ENCODE results near the gene PTAR1.
"Not testable (repeated sequence)": the region's sequence is repeated elsewhere in the genome, so short reads cannot be mapped to it uniquely, and the experiment has no call there.

PTAR1 gene

GRCh38 chr9:69759421-69760277 lies at the start of gene PTAR1:
PTAR1 (minus strand) TSS chr9:69760011; CDS start chr9:69759938, 73 bp downstream.
- DNase-seq (ENCODE audit: extremely low read depth in 1 of 2, low read depth in 1 of 2): peak; percentile 79 to 85

- no peak for DNase-seq (ENCODE audit: extremely low read depth in 1 of 2, low read depth in 1 of 2)
These were observed 49.6 kb upstream of the PTAR1 start for GRCh38 chr9:69809304-69809863.

DNA sequence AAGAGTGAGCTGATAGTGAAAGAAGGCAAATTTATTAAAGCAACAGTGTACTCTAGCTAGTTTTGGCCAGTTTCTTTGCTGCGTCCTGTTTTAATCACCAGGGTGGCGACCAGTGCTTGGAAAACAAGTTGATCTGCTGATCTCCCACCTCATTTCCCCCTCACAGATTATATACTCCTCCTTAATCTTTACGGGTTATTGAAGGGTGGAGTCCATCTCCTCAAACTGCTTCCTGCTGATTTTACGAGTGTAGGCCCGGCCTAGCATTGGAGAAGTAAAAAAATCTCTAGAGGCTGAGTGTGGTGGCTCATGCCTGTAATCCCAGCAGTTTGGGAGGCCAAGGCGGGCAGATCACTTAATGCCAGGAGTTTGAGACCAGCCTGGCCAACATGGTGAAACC lies 46.8 kb upstream of the PTAR1 start:
- DNase-seq (ENCODE audit: extremely low read depth in 1 of 2, low read depth in 1 of 2): no peak

- DNase-seq (ENCODE audit: extremely low read depth in 1 of 2, low read depth in 1 of 2): no peak
These were observed 46.2 kb upstream of the PTAR1 start for GRCh38 chr9:69805962-69806515.

- DNase-seq (ENCODE audit: extremely low read depth in 1 of 2, low read depth in 1 of 2): no peak
These were observed 42.2 kb upstream of the PTAR1 start for GRCh38 chr9:69801989-69802388.

DNA sequence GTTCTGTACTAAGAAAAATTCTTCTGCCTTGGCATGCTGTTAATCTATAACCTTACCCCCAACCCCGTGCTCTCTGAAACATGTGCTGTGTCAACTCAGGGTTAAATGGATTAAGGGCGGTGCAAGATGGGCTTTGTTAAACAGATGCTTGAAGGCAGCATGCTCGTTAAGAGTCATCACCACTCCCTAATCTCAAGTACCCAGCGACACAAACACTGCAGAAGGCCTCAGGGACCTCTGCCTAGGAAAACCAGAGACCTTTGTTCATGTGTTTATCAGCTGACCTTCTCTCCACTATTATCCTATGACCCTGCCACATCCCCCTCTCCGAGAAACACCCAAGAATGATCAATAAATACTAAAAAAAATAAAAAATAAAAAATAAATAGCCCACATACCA lies 40.2 kb upstream of the PTAR1 start:
- DNase-seq (ENCODE audit: extremely low read depth in 1 of 2, low read depth in 1 of 2): not testable (repeated sequence)

GRCh38 chr9:69799521-69799920 lies 39.7 kb upstream of the PTAR1 start:
- not testable (repeated sequence) for DNase-seq (ENCODE audit: extremely low read depth in 1 of 2, low read depth in 1 of 2)

DNA sequence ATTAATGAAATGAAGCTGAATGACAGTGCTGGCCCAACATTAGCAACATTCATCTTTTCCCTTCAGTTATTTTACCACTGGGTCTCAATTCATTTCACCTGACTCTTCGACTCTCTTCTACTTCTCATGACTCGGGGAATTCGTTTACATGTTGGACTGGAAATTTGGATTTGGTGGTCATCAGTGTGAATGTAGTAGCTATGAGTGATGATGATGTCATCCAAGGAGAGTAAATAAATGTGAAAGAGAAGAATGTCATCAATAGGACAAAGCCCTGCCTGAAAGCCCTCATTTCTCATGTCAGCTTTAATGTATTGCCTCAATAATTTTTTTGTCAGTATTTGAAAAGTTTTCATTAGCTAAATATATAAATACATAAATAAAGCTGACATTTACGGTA lies 38.9 kb upstream of the PTAR1 start:
- DNase-seq (ENCODE audit: extremely low read depth in 1 of 2, low read depth in 1 of 2): no peak

GRCh38 chr9:69797675-69798074 lies 37.9 kb upstream of the PTAR1 start:
- DNase-seq (ENCODE audit: extremely low read depth in 1 of 2, low read depth in 1 of 2): no peak

GRCh38 chr9:69794356-69794755 lies 34.5 kb upstream of the PTAR1 start:
- no peak for DNase-seq (ENCODE audit: extremely low read depth in 1 of 2, low read depth in 1 of 2)

DNA sequence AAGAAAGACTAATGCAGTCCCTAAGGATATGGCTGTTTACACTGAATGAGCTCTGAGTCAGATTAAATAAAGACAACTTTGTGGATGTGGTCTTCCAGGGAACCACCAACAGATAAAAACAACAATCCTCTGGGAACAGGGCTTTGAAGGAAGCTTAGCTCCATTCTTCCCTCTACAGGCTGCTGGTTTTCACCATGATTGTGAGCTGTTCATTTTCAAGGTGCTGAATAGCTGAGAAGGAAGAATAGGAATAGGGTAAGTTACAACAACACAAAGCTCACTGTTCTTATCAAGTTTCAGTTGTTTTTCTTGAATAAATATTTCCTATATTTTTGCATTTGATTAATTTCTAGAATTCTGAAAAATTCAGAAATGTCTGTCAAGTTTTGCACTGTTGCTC lies 25.9 kb upstream of the PTAR1 start:
- DNase-seq (ENCODE audit: extremely low read depth in 1 of 2, low read depth in 1 of 2): no peak

DNA sequence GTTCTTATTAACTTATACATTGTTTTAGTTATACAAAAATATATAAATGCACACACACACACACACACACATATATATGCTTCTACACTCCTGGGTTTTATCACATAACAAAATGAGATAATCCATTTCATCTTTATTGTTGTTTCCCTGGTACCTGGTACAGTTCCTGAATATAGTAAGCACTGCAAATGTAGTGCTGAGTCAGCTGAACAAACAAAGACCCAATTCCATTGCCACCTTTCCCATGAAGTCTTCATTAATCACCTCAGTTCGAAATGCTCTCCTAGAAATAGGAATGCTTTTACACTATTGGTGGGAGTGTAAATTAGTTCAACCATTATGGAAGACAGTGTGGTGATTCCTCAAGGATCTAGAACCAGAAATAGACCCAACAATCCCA lies 13.4 kb upstream of the PTAR1 start:
- DNase-seq (ENCODE audit: extremely low read depth in 1 of 2, low read depth in 1 of 2): no peak

DNA sequence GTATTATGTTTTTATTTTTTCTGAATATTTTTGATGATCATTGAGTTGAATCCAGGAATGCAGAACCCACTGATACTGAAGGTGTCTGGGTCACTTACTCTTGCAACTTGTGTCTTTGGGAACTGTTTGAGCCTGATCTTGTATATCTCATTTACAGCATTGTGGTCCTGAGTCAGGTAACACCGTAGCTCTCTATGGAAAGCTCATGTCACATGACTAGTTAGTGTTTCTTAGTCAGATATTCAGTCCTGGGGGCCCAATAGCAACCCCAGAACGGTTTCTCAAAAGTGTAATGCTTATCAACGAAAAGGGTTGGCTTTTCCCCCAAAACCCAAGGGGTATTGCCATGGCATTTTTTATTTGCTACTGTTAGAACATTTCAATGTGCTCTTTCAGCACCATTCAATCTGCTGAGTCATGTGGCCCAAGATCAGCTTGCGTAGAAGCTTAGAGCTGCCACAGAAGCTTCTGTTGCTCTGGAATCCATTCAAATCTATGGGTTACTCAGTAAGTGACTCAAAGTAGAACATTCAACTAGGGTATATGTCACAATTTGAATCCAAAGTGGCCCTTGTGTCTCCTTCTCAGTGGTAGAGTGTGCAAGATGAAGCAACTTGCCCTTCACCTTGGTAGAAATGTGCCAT lies 12.1 kb upstream of the PTAR1 start:
- DNase-seq (ENCODE audit: extremely low read depth in 1 of 2, low read depth in 1 of 2): no peak

- no peak for DNase-seq (ENCODE audit: extremely low read depth in 1 of 2, low read depth in 1 of 2)
These were observed 8.9 kb upstream of the PTAR1 start for GRCh38 chr9:69768716-69769115.

DNA sequence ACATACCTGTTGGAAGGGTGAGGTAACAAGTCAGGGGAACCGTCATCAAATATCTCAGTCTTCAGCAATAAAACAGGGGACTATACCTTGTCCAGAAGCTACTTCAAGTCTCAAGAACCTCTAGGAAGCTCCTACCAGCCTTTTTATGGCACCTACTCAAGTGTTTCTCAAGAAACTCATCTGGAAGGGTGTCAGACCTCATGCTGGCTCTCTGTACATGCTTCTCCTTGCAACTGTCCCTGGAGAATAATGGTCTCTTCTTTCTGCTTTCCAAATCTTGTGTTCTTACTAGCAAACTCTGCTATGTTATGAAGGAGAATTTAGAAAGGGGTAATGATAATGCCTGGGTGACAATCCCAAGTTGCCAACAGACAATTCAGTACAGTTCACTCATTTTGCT lies 8.3 kb upstream of the PTAR1 start:
- no peak for DNase-seq (ENCODE audit: extremely low read depth in 1 of 2, low read depth in 1 of 2)

- DNase-seq (ENCODE audit: extremely low read depth in 1 of 2, low read depth in 1 of 2): not testable (repeated sequence)
These were observed 4.1 kb upstream of the PTAR1 start for GRCh38 chr9:69763862-69764261.

- DNase-seq (ENCODE audit: extremely low read depth in 1 of 2, low read depth in 1 of 2): no peak
These were observed 2.7 kb upstream of the PTAR1 start for GRCh38 chr9:69762527-69762926.

GRCh38 chr9:69760278-69760610 lies 433 bp upstream of the PTAR1 start:
- DNase-seq (ENCODE audit: extremely low read depth in 1 of 2, low read depth in 1 of 2): no peak

- no peak for DNase-seq (ENCODE audit: extremely low read depth in 1 of 2, low read depth in 1 of 2)
These were observed 790 bp downstream of the PTAR1 start for GRCh38 chr9:69759021-69759420.

DNA sequence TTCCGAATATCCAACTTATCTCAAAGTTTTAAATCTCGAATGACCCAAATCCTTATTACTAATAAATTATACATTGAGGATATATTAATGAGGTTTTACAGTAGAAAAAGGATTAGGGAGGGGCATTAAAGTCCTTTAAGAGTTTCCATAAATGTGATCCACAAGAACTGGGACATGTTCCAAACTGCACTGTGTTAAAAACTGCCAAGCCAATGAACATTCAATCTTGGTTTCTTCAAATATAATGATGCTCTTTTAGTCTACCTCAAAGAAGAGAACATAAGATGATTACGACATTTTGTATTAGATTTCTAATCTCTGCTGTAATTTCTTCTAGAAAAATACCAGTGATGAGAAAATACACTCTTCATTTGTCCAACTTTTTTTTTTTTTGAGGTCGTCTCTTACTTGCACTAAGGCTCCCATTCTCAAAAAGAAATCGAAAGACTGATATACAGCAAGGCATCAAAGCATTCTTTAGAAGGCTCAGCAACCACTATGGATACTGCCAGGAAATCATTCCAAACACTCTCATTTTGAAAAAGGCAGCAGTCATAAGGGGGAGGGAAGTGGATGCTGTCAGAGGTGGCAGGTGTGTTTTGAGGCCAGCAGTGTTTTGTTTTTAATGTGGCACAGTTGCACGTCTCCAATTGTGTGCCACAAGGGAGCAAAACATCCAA lies 1.7 kb downstream of the PTAR1 start:
- peak in 1 of 2 donors; percentile 8 for DNase-seq (ENCODE audit: extremely low read depth in 1 of 2, low read depth in 1 of 2)

DNA sequence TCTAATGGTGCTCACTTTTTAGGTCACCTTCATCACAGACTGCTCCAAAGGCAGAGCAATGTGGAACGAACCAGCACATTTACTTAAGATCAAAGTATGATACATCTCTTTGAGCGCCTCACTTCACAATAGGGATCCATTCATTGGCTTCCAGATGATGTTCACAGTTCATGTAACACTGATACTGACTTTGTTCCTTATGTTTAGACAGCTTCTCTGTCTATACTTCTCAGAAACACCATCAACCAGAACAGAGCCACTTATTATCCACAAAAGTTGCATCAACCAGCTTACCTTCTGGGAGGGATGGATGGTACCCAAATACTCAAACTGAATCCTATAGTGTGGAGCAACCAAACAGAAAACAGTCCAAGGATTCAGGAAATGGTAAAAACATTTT lies 4.6 kb downstream of the PTAR1 start:
- DNase-seq (ENCODE audit: extremely low read depth in 1 of 2, low read depth in 1 of 2): no peak
